Right lobe of liver (tissue), 4 donors: Measurements from ENCODE around the gene SLMAP.

Source experiments
- CTCF ChIP-seq, 4 donors: fragments of 200-600 bp in 3 of 4; fragments of 450-650 bp in 1 of 4; IDR thresholded peaks; one replicate each; pipeline versions ENCODE4 v1.5.1 to v1.8.0; 2016 to 2022; ENCODE audit warnings: antibody characterized with exemption in 4 of 4, mild to moderate bottlenecking in 2 of 4
- POLR2A ChIP-seq: fragments of 450-650 bp; IDR thresholded peaks from one replicate; pipeline ENCODE4 v1.6.1; 2017; ENCODE audit warnings: antibody characterized with exemption, mild to moderate bottlenecking
- donor health status: DM: no; HTN: no; CAD: no.
- donor health status: DM: no; HTN: no; CAD: no.
- donor health status: DM: no; HTN: yes; CAD: no.

- TF ChIP-seq CTCF (IDR thresholded peaks at IDR 0.05) (no peak), POLR2A (no peak)
Observed at GRCh38 chr3:57757642-57758297, 1.7 kb downstream of the SLMAP start.
